ENCODE measurements around the gene KRI1. TPM values are rescaled to one million over a fixed set of nuclear protein-coding genes. Genes with fewer than 3 reads are reported as not detected.
A peak's percentile ranks its signal among the peaks of the same experiment; 100 is the strongest.

KRI1 gene
- total RNA-seq, result 10 to 100 TPM; 16.0 to 28.0 (median 20.1) TPM

DNA sequence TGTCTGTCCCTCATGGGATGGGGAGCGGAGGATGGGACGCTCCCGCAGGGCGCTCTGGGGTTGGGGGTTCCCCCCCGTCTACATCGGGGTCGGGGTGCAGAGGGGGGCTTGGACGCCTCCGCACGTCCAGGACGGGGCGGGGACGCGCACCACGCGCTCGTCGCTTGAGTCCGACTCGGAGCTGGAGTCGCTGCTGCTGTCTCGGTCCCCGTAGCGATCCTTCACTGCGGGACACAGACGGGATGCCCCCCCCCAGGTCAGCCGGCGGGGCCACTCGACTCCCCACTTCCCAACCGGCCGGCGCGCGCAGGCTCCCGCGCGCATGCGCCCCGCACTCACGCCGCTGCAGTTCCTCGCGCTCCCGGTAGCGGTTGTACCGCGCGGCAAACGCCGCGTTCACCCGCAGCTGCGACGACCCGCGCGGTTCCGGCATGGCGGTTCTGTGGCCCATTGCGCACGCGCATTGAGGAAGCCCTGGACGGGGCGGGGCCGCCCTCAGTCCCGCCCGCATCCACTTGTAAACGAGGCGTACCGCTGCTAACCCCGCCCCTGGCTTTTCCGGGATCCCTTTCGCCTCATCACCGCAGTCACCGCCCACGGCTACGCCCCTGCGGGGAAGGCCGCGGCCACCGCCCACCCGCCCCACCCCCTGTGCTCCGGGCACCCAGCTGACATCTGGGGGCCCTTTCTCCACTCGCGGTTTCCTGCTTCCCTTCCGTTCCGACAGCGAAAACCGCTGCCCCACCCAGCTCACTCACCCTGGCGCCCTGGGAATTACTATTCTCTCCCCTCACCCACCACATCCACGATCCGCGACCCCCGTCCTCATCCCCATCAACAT, at the start of gene KRI1:
Gene KRI1, minus strand, starts transcription at position 444 of the 841 bp plus-strand sequence. Its CDS starts 11 bp downstream, at position 433.
- Histone ChIP-seq H3K36me3 (peaks cover 0 to 27% of the 10 kb centered on the region in 2 donors), H3K27ac (peak within 1 kb of the TSS; percentile 83 to 96 (median 92)), H3K4me1 (peaks cover 0 to 50% (median 24%) of the 10 kb centered on the region in 3 donors), H3K27me3 (no peaks in the 10 kb centered on the region), H3K9me3 (no peaks in the 10 kb centered on the region), H3K4me3 (peak within 1 kb of the TSS; percentile 81 to 95)
- WGBS, 2 donors (ENCODE audit: low coverage in 1 of 2), result 0% methylated on average over 6 to 12 of the region's 94 CpGs
- TF ChIP-seq EP300 (IDR thresholded peaks at IDR 0.05) (no peak), POLR2AphosphoS5 (IDR thresholded peaks at IDR 0.05) (peak; percentile 86), POLR2A (IDR thresholded peaks at IDR 0.05) (peak; percentile 89 to 91)
- TF ChIP-seq, protein P1, sequence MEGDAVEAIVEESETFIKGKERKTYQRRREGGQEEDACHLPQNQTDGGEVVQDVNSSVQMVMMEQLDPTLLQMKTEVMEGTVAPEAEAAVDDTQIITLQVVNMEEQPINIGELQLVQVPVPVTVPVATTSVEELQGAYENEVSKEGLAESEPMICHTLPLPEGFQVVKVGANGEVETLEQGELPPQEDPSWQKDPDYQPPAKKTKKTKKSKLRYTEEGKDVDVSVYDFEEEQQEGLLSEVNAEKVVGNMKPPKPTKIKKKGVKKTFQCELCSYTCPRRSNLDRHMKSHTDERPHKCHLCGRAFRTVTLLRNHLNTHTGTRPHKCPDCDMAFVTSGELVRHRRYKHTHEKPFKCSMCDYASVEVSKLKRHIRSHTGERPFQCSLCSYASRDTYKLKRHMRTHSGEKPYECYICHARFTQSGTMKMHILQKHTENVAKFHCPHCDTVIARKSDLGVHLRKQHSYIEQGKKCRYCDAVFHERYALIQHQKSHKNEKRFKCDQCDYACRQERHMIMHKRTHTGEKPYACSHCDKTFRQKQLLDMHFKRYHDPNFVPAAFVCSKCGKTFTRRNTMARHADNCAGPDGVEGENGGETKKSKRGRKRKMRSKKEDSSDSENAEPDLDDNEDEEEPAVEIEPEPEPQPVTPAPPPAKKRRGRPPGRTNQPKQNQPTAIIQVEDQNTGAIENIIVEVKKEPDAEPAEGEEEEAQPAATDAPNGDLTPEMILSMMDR (IDR thresholded peaks at IDR 0.05), result peak in 3 of 4 experiments; percentile 47 to 78 (median 59)
- peak; percentile 86 for ATAC-seq

DNA sequence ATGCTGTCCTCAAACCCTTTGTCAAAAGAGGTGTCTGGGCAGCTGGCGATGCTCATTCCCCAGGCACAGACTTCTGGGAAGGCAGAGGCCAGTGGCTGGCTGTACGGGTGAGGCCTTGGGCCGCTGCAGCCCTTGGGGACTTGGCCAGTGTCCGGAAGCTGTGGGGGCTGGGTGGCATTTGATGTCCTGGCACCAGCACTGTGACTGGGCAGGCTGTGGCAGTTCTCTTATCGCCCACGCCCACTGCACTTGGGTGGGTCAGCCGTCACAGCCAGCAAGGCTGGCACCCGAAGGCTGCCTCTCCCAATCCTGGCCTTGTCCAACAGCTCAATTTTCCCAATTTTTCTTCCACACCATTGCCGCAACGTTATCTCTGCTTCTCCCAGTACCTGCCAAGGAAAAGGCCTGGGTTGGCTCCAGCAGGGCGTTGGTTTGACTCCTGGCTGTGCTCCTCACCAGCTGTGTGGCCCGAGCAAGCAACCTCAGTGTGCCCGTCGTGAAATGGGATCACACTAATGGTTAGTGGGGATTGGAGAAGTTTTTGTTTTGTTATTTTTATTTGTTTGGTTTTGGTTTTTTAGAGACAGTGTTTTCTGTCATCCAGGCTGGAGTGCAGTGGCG, 46.8 kb upstream of the KRI1 start:
- 12 to 50% methylated on average over 9 to 11 of the region's 15 CpGs for WGBS, 2 donors (ENCODE audit: low coverage in 1 of 2)
- H3K4me1 ChIP-seq, result peaks cover 0 to 36% (median 0%) of the 10 kb centered on the region in 3 donors
- H3K4me3 ChIP-seq, result no peak overlapping the region
- no peaks in the 10 kb centered on the region for H3K27me3 ChIP-seq
- no peaks in the 10 kb centered on the region for H3K9me3 ChIP-seq
- H3K36me3 ChIP-seq, result no peaks in the 10 kb centered on the region
- TF ChIP-seq POLR2AphosphoS5 (IDR thresholded peaks at IDR 0.05) (peak; percentile 18), EP300 (IDR thresholded peaks at IDR 0.05) (no peak), POLR2A (IDR thresholded peaks at IDR 0.05) (no peak)
- TF ChIP-seq, protein P1 (IDR thresholded peaks at IDR 0.05), result no peak
- H3K27ac ChIP-seq, result peak overlapping the region in 3 of 4 donors; percentile 36 to 64 (median 50)
- ATAC-seq, result peak; percentile 77

DNA sequence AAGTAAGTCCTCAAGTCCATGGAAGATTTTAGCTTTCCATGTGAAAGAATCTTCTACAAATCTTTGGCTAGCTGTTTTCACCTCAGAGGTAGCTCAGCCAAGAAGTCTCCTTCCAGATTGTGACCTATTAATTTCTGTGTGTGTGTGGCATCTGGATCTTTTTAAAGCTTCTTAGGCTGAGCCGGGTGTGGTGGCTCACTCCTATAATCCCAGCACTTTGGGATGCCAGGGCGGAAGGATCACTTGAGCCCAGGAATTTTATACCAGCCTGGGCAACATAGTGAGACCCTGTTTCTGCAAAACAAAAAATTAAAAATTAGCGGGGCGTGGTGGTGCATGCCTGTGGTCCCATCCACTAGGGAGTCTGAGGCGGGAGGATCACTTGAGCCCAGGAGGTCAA, 46.1 kb upstream of the KRI1 start:
- TF ChIP-seq, protein P1 (IDR thresholded peaks at IDR 0.05), result no peak
- TF ChIP-seq POLR2AphosphoS5 (IDR thresholded peaks at IDR 0.05) (no peak), POLR2A (IDR thresholded peaks at IDR 0.05) (no peak), EP300 (IDR thresholded peaks at IDR 0.05) (no peak)
- peaks cover 0 to 36% (median 0%) of the 10 kb centered on the region in 3 donors for H3K4me1 ChIP-seq
- H3K4me3 ChIP-seq, result no peak overlapping the region
- no peaks in the 10 kb centered on the region for H3K36me3 ChIP-seq
- H3K27me3 ChIP-seq, result no peaks in the 10 kb centered on the region
- no peak for ATAC-seq
- WGBS, 2 donors (ENCODE audit: low coverage in 1 of 2), result 71% methylated on average over 5 of the region's 5 CpGs; no CpG with 5 or more reads in 1 of the 2 donors
- peak overlapping the region in 2 of 4 donors; percentile 36 to 64 for H3K27ac ChIP-seq
- no peaks in the 10 kb centered on the region for H3K9me3 ChIP-seq

DNA sequence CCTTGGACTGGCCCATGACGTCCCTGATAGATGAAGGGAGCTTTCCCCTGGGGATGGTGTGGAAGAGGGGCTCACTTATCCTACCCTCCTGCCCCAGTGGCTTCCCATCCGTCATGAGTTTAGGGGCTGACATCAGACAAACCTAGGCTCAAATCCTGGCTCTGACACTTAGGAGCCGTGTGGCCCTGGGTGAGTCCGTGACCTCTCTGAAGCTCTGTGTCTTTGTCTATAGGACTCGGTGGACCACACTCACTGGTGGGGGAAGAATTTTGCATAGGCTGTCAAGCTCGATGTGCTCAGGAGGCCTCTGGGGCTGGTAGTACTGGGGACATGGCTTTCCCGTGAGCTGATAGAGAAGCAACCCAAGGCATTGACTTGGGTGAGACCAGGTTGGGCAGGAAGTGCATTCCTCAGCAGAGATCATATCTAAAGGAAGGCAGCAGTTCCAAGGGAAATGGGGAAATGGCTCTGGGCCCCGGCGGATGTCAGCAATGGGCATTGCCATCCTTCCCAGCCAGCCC, 38.7 kb upstream of the KRI1 start:
- H3K36me3 ChIP-seq, result no peaks in the 10 kb centered on the region
- H3K9me3 ChIP-seq, result no peaks in the 10 kb centered on the region
- H3K4me3 ChIP-seq, result peak overlapping the region in 1 of 2 donors; percentile 99
- WGBS, 2 donors (ENCODE audit: low coverage in 1 of 2), result 80 to 85% methylated on average over 3 to 5 of the region's 9 CpGs
- no peaks in the 10 kb centered on the region for H3K27me3 ChIP-seq
- ATAC-seq, result no peak
- H3K27ac ChIP-seq, result peak overlapping the region in 3 of 4 donors; percentile 91 to 95 (median 92)
- TF ChIP-seq EP300 (IDR thresholded peaks at IDR 0.05), result no peak
- TF ChIP-seq POLR2AphosphoS5 (IDR thresholded peaks at IDR 0.05), result no peak
- TF ChIP-seq POLR2A (IDR thresholded peaks at IDR 0.05), result no peak
- TF ChIP-seq, protein P1 (IDR thresholded peaks at IDR 0.05), result no peak
- peaks cover 0 to 32% (median 14%) of the 10 kb centered on the region in 3 donors for H3K4me1 ChIP-seq

Data from gastroesophageal sphincter (tissue), 4 donors.